ENCODE data around the gene AADACL2.

Gene AADACL2

DNA sequence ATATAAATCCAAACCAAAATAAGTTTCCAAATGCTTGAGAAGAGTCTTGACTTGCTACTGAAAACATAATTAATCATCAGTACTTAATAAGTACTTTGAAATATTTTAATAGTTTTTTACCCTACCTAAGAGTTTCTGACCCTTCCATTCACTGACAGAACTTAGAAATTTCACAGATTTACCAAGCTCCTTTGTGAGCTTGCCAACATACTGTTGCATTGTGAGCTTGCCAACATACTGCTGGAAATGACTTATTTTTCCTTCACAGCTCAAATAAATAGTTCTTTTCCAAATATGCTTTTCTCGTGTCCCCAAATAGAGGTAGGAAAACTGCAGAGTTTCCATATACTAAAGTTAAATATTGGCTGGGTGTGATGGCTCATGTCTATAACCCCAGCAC, 70.5 kb downstream of the AADACL2 start:
- DNase-seq (ENCODE audit: low spot score): no peak

DNA sequence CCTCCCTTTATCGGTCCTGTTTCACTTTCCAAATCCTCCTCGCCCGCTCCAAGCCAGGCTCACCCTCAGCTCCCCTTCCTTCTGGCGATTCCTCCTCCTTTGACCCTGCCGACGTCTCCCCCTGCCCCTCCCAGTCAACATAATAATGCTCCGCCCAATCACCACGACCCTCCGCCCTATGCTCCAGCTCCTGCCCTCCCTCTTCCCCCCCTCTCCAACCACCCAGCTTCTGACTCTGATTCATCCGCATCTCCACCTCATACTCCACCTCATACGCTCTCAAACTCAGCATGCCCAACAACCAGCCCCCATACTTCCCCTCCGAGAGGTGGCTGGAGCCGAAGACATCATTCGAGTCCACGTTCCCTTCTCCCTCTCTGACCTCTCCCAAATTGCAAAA, 73.1 kb downstream of the AADACL2 start:
- no peak for DNase-seq (ENCODE audit: low spot score)

All from kidney tubule cell (primary cell).